IPS-15b (cell line): ENCODE results near the gene FLNA.

Experiments
- H3K27me3 ChIP-seq: one replicate; pipeline ENCODE4 v1.6.1; 2013; ENCODE audit warnings: low read length; ENCODE audit not compliant: control insufficient read depth, insufficient read depth
- H3K36me3 ChIP-seq: one replicate; pipeline ENCODE4 v1.6.1; 2013; ENCODE audit warnings: low read length; ENCODE audit not compliant: control insufficient read depth, insufficient read depth
- H3K4me1 ChIP-seq: one replicate; pipeline ENCODE4 v1.6.1; 2013; ENCODE audit warnings: mild to moderate bottlenecking, low read length; ENCODE audit not compliant: control insufficient read depth, insufficient read depth
- H3K4me3 ChIP-seq: one replicate; pipeline ENCODE4 v1.5.1; 2013; ENCODE audit warnings: low read depth, low read length
- H3K9ac ChIP-seq: one replicate; pipeline ENCODE4 v1.6.1; 2013; ENCODE audit warnings: low read depth, mild to moderate bottlenecking, low read length
- H3K9me3 ChIP-seq: one replicate; pipeline ENCODE4 v1.6.1; 2013; ENCODE audit warnings: mild to moderate bottlenecking, low read length; ENCODE audit not compliant: control insufficient read depth, insufficient read depth

FLNA gene

DNA sequence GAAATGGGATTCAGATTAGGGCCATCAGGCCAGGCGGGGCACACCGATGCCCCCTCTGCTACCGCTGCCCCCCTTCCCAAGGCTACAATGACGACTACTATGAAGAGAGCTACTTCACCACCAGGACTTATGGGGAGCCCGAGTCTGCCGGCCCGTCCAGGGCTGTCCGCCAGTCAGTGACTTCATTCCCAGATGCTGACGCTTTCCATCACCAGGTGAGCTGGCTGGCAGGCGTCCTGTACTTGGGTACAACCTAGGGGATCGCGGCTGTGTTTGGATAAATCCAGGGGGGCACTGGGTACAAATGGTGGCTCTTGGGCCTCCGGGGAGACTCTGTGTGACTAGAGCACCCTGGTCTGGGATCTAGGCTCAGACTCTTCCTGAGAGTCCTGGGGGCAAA lies 5.7 kb upstream of the FLNA start:
- H3K4me1 ChIP-seq = no peaks in the 10 kb centered on the region
- peak overlapping the region; percentile 60 for H3K9ac ChIP-seq
- H3K4me3 ChIP-seq = peak overlapping the region; percentile 80
- no peaks in the 10 kb centered on the region for H3K27me3 ChIP-seq
- no peaks in the 10 kb centered on the region for H3K9me3 ChIP-seq
- H3K36me3 ChIP-seq = peaks cover 4% of the 10 kb centered on the region

DNA sequence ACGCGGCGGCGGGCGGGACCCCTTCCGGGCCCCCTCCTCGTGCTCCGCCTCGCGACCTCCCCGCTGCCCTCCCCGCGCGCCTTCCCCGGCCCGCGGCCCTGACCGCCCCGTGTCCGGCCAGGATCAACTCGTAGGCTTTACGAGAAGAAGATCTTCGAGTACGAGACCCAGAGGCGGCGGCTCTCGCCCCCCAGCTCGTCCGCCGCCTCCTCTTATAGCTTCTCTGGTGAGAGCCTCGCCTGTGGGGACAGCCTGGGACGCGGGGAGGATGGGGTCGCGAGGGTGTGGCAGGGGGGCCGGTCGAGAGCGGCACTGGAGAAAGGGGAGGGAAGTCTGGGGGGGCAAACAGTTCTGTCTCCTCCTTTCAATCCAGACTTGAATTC lies 5.1 kb upstream of the FLNA start:
- no peaks in the 10 kb centered on the region for H3K4me1 ChIP-seq
- H3K4me3 ChIP-seq = peak overlapping the region; percentile 80
- H3K9ac ChIP-seq = peak overlapping the region; percentile 60
- no peaks in the 10 kb centered on the region for H3K27me3 ChIP-seq
- H3K36me3 ChIP-seq = peaks cover 4% of the 10 kb centered on the region
- no peaks in the 10 kb centered on the region for H3K9me3 ChIP-seq

DNA sequence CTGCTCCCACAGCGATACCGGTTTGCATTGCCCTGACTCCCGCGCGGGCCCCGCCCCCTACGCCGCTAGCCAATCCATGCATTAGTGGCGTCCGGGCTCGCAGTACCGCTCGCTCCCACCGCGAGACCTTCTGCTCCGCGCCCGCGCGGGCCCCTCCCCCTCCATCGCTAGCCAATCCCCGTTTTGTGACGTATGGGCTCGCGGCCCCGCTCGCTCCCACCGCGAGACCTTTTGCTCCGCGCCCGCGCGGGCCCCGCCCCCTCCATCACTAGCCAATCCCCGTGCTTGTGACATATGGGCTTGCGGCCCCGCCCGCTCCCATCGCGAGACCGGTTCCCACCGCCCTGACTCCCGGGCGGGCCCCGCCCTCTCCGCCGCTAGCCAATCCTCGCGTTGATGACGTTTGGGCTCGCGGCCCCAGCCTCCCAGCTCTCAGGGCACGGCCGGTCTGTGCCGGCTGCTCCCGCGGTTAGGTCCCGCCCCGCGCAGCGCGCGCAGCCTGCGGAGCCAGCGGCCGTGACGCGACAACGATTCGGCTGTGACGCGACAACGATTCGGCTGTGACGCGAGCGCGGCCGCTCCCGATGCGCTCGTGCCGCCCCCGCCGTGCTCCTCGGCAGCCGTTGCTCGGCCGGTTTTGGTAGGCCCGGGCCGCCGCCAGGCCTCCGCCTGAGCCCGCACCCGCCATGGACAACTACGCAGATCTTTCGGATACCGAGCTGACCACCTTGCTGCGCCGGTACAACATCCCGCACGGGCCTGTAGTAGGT lies 4.5 kb upstream of the FLNA start, which contains the start of gene EMD:
EMD (plus strand) TSS at position 497 of the 770 bp plus-strand sequence; CDS start at position 687, 190 bp downstream.
- H3K9ac ChIP-seq = peak within 1 kb of the TSS; percentile 60
- peak within 1 kb of the TSS; percentile 80 for H3K4me3 ChIP-seq
- no peaks in the 10 kb centered on the region for H3K27me3 ChIP-seq
- H3K4me1 ChIP-seq = no peaks in the 10 kb centered on the region
- no peaks in the 10 kb centered on the region for H3K9me3 ChIP-seq
- H3K36me3 ChIP-seq = peaks cover 4% of the 10 kb centered on the region

DNA sequence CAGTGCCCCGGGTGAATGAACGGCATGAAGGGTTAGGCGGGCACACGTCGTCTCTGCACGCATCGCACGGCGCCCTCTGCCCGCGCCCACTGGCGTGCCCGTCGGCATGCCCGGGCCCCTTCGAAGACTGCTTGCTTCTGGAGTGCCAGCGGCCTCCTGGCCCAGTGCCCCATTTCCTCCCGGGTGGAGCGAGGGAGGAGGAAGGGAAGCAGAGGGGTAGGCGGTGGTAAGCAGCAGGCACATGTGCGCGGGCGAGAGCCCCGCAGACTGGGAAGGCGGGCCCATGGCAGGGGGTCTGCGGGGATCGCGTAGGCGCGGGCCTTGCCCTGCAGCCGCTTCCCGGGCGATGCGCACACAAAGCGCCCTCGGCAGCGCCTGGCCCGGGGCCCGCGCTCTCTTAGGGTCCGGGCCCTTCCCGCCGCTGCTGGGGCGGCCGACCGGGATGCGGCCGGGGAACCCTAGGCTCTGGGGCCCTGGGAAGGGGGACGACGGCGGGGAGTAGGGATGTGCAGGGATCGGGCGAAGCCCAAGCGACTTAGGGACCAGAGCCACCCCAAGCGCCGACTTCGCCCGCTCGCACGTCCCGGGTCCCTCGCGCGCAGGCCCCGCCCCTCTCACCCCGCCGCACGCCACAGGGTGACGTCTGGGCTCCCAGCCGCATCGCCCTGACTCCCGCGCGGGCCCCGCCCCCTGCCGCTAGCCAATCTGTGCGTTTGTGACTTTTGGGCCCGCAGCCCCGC lies 3.8 kb upstream of the FLNA start:
- no peaks in the 10 kb centered on the region for H3K27me3 ChIP-seq
- no peaks in the 10 kb centered on the region for H3K9me3 ChIP-seq
- peak overlapping the region; percentile 24 for H3K9ac ChIP-seq
- no peaks in the 10 kb centered on the region for H3K4me1 ChIP-seq
- peaks cover 4% of the 10 kb centered on the region for H3K36me3 ChIP-seq
- peak overlapping the region; percentile 53 for H3K4me3 ChIP-seq

DNA sequence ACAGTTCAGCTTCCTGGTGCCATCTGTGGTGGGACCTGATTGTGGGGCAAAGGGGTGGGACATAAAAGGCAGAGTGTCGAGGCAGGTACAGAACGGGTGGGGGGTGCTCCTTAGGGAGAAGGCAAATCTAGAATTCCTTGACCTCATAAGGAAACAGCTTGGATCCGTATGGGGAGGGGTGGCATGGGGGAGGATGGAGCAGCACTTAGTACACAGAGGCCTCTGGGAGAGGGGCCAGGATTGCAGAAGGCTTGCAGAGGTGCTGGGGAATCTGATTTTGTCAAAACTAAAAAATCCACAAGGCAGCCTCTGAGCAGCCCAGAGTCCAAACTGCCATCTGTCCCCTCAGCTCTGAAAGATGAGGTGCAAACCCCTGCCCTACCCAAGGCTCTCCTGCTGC lies 2.3 kb upstream of the FLNA start:
- peaks cover 4% of the 10 kb centered on the region for H3K36me3 ChIP-seq
- H3K4me1 ChIP-seq = no peaks in the 10 kb centered on the region
- no peak overlapping the region for H3K9ac ChIP-seq
- no peaks in the 10 kb centered on the region for H3K9me3 ChIP-seq
- H3K4me3 ChIP-seq = no peak overlapping the region
- H3K27me3 ChIP-seq = no peaks in the 10 kb centered on the region

DNA sequence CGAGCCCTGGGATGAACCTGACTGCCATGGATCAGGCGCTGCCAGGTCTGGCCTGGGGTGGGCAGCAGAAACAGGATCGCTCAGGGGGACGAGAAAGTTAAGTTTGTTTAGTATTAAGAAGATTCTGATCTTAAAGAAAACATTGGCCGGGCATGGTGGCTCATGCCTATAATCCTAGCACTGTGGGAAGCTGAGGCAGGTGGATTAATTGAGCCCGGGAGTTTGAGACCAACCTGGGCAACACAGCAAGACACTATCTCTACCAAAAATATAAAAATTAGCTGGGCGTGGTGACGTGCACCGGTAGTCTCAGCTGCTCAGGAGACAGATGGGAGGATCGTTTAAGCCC lies 696 bp upstream of the FLNA start:
- H3K4me1 ChIP-seq = no peaks in the 10 kb centered on the region
- H3K4me3 ChIP-seq = peak overlapping the region; percentile 35
- peaks cover 3% of the 10 kb centered on the region for H3K36me3 ChIP-seq
- H3K9me3 ChIP-seq = no peaks in the 10 kb centered on the region
- H3K9ac ChIP-seq = no peak overlapping the region
- H3K27me3 ChIP-seq = no peaks in the 10 kb centered on the region

DNA sequence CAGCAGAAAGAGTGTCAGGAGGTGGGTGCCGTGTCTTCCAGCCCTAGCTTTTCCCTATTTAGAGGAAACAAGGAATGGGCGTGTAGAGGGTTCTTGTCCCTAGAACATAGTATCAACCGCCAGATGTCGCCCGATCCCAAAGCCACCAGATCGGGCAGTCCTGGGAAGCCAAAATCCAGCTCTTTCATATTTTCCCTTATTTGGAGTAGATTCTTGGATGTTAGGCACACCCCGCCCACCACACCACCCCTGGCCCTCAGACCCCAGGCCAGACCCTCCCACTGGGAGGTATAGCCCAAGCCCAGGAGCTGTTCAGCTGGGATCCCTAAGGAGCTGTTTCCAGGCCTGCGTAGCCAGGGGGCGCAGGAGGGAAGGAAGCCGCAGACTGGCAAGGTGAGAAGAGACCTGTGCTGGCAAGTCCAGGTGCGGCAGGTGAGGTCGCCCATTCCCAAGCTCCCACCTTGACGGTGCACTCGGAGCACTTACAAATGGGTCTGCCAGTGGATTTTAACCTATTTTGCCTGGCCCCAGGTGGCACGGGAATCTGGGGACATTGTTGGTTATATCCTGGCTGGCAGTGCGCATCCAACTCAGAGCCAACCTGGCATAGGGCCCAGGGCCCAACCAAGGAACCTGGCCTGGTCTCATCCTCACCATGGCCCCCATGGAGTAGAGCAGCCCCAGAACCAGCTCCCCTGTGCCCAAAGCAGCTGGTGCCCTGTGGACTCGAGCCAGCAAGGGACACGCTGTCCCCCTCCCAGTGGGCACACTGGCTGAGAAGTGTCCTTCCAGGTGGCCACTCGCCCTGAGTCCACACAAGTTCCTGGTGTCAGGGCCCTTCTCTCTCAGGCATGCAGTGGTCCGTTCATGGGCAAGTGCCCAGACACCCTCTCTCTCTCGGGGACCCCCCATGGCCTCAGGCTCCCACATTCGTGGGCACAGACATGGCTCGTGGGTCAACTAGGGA lies 811 bp downstream of the FLNA start:
- H3K27me3 ChIP-seq = no peaks in the 10 kb centered on the region
- H3K9me3 ChIP-seq = no peaks in the 10 kb centered on the region
- H3K4me1 ChIP-seq = no peaks in the 10 kb centered on the region
- H3K36me3 ChIP-seq = peaks cover 5% of the 10 kb centered on the region
- H3K4me3 ChIP-seq = peak overlapping the region; percentile 43
- H3K9ac ChIP-seq = no peak overlapping the region

DNA sequence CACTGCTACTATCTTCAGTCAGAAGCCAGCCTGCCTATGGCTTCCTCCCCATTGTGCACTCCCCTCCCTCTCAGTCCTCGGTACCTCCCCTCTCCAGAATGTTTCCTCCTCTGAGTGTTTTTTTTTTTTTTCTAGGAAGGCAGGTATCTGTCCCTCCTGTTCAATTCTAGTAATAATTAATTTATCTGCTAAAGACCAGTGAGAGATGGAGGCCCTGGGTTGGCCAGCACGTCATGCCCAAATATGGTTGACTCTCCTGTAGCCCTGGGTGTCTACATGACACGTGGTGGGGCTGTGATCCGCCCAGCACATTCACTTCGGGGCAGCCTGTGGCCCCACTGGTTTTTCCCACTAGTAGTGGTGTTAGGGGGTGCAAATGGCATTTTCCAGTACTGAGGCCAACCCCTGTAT lies 1.8 kb downstream of the FLNA start:
- H3K27me3 ChIP-seq = no peaks in the 10 kb centered on the region
- no peak overlapping the region for H3K9ac ChIP-seq
- H3K9me3 ChIP-seq = no peaks in the 10 kb centered on the region
- H3K4me3 ChIP-seq = peak overlapping the region; percentile 56
- H3K4me1 ChIP-seq = no peaks in the 10 kb centered on the region
- peaks cover 14% of the 10 kb centered on the region for H3K36me3 ChIP-seq

DNA sequence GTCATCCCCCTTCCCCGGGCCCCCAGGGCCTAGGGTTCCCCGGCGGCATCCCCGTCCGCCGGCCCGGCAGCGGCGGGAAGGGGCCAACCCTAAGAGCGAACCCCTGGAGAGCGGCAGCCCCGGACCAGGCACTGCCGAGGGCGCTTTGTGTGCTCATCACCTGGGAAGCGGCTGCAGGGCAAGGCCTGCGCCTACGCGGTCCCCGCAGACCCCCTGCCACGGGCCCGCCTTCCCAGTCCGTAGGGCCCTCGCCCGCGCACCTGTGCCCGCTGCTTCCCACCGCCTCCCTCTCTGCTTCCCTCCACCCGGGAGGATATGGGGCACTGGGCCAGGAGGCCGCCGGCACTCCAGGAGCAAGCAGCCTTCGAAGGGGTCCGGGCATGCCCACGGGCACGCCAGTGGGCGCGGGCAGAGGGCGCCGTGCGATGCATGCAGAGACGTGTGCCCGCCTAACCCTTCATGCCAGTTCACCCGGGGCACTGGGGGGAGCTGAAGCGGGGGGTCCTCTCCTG lies 2.6 kb downstream of the FLNA start:
- no peak overlapping the region for H3K9ac ChIP-seq

DNA sequence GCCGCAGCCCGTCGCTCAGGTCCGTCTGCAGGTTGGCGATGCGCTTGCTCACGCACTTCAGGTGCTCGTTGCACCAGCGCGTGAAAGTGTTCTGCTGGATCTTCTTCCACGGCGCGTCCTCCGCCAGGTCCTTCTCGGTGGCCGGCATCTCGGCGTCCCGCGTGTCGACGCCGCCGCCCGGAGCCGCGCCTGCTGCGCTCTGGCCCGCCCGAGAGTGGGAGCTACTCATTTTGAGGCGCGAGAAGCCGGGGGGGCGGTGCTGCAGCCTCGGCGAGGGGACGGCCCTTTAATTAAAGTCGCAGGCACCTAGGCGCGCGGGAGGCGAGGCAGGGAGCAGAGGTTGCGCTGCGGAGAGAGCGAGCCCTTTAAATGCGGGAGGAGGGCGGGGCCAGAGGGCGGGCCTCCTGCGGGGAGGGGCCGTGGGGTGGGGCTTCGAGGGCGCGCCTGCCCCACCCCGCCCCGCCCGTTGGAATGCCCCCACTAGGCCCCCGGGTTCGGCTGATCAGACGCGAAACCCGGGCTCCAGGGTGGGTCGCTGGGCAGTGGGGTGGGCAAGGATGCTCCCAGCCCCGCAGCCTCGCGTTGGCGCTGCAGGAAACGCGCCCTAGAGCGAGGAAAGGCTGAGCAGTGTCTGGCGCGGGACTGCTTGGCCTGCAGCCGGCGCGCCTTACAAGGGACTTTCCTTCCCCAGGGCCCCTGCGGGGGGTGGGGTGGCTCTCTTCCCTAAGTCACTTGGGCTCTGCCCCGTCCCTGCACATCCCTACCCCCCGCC lies 3.2 kb downstream of the FLNA start:
- H3K9ac ChIP-seq = peak overlapping the region; percentile 74
- H3K36me3 ChIP-seq = peaks cover 29% of the 10 kb centered on the region
- peak overlapping the region; percentile 81 for H3K4me3 ChIP-seq
- no peaks in the 10 kb centered on the region for H3K9me3 ChIP-seq
- no peaks in the 10 kb centered on the region for H3K27me3 ChIP-seq
- H3K4me1 ChIP-seq = no peaks in the 10 kb centered on the region

More for the DNA sequence above, 2.6 kb downstream of the FLNA start:
- H3K9me3 ChIP-seq = no peaks in the 10 kb centered on the region
- peak overlapping the region; percentile 56 for H3K4me3 ChIP-seq
- H3K36me3 ChIP-seq = peaks cover 22% of the 10 kb centered on the region
- H3K4me1 ChIP-seq = no peaks in the 10 kb centered on the region
- H3K27me3 ChIP-seq = no peaks in the 10 kb centered on the region
